GM19467 (cell line): ENCODE measurements around the gene FOXI2.

Experiments used
- ATAC-seq: cut with Tn5 transposase; IDR thresholded peaks from one replicate; pipeline ENCODE4 v1.9.1; 2021; ENCODE audit warnings: mild to moderate bottlenecking, moderate library complexity; ENCODE audit not compliant: unreplicated experiment

Gene FOXI2

DNA sequence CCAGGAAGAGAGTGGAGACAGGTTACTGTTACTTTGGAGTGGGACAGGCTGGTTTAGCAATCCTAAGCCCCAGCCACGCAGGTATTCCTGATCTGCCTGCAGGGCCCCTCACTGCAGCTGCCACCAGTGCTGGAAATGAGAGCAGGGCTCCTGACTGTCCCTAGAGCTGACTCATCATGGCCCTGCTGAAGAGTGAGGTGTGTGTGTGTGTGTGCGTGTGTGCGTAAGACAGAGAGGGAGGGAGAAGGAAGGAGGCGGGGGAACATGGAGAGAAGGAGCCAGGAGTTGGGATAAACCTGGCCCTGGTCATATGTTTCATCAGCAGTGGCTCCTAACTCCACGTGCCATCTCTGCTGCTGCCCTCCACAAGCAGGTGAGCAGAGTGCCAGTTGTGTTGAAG is 3.6 kb downstream of the FOXI2 start:
- ATAC-seq = no peak

DNA sequence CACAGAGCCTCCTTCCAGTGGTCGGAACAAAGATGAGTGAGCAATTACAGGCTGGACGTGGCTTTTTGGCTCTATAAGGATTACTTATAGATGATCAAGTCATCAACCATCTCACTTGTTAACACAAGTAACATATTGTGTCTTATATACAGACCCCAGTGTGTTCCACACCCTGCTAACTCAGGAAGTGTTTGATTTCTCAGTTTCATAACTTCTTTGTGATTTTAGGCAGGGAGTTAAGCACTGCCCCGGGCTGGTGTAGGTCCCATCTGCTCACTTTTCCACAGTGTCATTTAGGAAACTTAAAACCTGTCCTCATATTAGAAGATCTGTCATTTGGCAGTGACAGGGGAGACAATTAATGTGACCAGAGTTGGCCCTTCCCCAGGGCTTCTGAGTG is 6.2 kb downstream of the FOXI2 start:
- ATAC-seq = no peak

DNA sequence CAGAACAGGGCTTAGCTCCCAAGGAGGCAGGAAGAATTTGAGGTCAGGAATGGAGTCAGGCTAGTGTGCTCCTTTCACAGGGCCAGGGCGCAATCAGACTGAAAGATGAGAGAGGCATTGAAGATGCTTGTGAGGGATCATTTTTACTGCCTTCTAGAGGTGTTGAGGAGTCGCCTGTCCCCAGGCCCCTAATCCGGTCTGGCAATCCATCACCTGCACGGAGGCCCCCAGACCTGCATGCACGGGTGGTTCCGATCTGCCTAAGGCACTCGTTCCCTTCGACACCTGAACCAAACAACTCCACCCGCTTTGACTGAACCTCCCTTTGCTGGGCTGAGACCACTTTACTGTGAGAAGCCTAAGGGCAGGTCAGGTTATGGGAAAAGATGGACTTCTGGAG is 8.0 kb downstream of the FOXI2 start:
- ATAC-seq = no peak

DNA sequence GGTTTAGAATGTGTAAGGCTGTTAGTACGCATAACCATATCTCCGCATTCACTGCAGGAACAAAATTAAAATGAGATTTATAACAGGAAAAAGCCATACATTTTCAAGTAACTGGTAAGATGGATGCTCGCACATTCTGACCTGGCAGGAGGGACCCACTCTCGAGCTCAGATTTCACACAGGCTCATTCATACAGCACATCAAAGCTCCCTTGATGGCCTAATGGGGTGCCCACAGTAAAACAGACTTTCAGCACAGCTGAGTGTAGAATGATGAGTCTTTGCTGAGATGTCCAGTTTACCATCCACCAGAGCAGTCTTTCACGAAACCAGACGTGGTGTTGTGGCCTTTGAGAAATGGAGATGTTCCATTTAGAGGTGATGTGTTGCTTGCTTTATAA is 8.9 kb downstream of the FOXI2 start:
- no peak for ATAC-seq

DNA sequence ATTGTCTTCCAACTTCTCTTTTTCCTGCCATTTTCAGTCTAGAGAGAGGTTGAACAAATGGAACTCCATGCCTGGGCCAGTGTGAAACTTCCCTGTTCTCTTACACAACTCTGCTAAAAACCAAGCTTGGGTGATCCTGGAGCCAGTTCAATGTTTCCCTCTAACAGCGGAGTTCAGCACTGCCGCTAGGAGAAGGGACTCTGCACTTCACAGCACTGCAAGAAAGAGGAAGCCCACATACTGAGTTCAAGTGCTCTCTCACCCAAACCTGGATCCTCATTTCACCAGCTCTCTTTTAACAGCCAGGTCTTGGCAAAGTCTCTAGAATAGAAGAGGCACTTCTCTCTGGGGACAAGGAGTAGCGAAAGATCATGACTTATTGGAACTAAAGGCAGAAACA is 18.8 kb downstream of the FOXI2 start:
- ATAC-seq = no peak

DNA sequence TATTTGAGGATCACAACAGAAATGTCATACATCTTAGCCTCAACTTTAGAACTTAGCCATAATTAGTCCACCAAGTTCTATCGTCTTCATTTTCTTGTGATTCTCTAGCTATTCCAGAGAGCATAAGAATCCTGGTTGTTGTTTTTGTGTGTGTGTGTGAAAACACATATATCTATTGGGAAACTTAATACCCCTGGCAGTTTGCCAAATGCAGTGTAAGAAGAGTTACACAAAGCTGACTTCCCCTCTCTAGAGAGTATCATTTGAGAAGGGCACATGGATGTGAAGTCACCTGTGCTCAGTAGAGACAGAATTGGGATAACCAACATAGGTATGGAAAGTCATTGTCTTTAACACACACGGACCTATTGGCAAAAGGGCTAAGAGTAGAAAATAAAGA is 19.3 kb downstream of the FOXI2 start:
- no peak for ATAC-seq

DNA sequence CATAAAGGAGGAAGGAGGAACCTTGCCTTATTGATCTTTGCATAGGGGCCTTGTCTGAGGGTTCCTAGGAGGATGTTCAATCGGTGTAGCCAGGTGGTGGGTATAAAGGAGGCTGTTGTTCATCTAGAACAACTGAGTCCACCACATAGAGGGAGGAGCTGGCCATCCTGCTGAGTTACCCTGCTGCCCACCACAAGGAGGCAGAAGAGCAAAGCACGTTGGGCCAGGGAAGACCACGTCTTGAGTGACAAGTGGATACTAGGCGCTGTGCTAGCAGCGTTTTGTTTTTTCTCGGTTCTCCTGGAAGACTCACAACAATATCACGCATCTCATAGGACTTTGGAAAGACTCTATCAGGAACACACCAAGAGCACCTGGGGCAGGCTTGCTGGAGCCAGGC is 20.0 kb downstream of the FOXI2 start:
- no peak for ATAC-seq

DNA sequence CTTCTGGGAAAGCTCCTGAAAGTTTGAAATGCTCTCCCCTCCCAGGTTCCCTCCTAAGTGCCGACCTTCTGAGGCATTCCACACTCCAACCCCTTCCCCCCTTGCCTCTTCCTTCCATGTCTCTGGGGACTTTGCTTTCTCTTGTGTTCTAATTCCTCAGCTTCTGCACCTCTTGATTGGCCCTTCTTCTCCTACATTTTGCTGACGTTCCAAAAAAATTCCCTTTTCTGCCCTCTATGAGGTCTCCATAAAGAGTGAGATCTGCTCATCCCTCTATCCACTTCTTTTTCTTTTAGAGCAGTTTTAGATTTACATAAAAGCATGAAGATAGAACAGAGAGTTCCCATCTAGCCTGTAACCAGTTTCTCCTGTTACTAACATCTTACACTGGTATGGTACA is 22.3 kb downstream of the FOXI2 start:
- no peak for ATAC-seq

DNA sequence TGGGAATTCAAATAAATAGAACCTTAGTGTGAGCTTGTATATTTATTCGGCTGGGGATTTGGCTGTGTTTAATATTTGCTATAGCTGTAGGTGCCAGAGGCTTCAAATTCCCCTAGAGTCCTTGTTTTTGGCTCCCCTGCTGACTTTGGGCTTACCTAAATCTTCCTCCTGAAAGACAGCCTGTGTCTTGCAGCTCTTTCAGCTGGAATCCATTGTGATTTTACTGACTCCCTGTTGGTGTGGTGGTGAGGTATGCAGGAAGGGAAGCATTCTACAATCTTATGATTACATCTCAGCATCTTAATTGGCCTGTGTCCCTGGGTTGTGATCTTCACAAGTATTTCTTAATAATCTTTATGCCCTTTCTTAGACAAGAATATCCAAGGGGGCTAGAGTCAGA is 25.9 kb downstream of the FOXI2 start:
- ATAC-seq = no peak

DNA sequence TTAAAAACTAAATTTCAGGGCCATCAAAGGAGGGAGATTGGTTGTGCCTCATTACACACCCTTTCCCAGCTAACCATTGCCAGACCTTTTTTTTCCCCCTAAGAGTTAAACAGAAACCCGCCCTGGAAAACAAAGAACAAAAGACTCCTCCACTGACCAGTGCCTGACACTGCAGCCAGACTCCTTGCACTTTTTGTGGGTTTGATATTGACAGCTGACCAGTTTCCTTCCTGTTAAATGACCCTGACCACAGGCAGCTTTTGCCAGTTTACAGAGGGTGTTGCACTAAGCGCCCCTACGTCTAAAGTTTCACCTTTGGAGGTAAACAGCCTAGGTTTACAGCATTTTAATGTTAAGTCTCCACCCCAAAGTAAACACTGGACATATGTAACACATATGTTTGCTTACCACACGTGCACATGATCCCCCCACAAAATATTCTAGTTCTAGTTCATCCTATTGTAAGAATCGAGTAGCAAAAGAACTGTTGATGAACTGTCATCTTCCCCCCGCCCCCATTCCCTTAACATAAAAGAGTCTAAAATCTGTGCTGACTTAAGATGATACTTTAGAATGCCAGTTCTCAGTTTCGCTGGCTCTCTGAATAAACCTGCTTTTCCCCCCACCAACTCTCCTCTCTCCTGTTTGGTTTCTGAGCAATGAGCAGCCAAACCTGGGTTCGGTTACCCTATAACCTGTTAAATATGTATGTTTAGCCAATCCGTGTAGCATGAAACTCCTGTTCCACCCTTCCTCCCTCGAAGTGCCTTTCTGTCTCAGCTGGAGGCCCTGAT is 38.0 kb downstream of the FOXI2 start:
- no peak for ATAC-seq

DNA sequence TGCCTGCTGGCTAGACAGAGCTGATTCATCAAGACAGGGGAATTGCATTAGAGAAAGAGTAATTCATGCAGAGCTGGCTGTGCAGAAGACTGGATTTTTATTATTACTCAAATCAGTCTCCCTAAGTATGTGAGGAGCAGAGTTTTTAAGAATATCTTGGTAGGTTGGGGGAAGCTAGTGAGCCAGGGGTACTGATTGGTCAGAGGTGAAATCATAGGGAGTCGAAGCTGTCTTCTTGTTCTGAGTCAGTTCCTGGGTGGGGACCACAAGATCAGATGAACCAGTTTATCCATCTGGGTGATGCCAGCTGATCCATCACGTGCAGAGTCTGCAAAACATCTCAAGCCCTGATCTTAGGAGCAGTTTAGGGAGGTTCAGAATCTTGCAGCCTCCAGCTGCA is 39.8 kb downstream of the FOXI2 start:
- no peak for ATAC-seq

DNA sequence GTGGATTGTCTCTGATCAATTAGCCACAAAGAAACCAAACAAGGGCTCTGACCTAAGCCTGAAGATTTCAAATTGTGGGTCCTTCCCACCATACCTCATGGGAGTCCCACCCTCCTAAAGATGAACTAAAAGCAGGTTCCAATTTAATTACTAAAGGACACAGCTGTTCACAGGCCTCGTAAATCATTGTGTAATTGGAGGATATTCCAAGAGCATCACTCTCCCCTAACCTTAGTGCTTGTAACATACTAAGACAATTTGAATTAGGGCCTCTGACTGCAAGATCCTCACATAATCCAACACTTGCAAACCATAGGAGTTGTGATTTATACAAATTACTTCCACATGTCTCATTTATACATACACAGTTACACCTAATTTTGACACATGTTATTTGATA is 44.4 kb downstream of the FOXI2 start:
- ATAC-seq = no peak

DNA sequence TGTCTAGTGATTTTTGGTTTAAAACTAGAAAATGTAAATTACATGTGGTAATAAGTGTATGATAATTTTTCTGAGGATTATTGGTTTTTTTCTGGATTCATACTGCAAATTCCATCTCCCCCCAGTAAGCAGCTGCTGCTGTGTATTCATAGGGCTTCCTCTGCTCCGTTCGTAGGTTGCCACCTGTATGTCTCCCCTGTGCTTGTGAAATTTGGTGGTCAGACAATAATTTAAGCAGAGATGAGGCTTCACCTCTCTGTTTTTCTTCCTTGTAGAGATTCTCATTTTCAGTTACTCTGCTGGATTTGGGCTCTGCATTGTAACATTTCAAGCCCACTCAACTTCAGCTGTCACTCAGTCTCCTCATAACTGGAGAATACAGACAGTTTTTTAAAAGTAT is 50.9 kb downstream of the FOXI2 start:
- ATAC-seq = no peak

DNA sequence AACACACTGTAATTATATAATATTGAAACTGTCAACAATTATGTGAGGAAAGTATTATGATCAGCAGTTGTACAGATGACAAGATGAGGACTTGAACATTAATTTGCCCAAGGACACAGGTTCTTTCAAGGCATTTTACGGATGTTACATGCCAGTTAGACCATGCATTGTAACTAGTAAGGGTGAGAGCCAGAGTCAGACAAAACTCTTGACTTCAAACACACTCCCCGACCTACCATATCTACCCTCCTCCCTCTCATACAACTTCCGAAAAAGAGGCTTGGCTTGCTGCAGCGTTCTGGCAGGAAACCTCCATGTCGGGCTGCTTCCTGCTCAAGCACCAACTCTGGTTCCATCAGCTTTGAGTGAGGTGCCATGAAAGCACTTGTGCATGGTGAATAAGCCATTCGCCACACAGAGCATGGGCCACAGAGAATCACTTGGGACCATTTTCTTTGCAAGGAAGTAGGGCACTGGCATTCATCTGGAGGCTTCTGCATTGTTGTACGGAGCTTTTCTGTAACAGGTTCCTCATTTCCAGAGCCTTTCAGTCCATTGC is 53.2 kb downstream of the FOXI2 start:
- ATAC-seq = no peak
